K562 (cell line): ENCODE results near the gene TRIP6. TPM values are rescaled to one million over a fixed set of nuclear protein-coding genes. Genes with fewer than 3 reads are reported as not detected.

Experiments
- BHLHE40 ChIP-seq: IDR thresholded peaks from 2 replicates; pipeline ENCODE4 v1.6.1; 2011; ENCODE audit warnings: low read length, improper control_type of control experiment
- BRF2 ChIP-seq: IDR thresholded peaks from 3 replicates; pipeline ENCODE4 v1.6.1; 2011; ENCODE audit warnings: borderline replicate concordance, mild to moderate bottlenecking; ENCODE audit not compliant: insufficient read length, insufficient read depth
- CREM ChIP-seq: IDR thresholded peaks from 2 replicates; pipeline ENCODE4 v1.6.1; 2014; ENCODE audit warnings: antibody characterized with exemption, low read depth
- CSDE1 ChIP-seq, 2 experiments: fragments of 450-650 bp; IDR thresholded peaks; 2 replicates each; pipeline ENCODE4 v1.6.1; 2016; ENCODE audit warnings: mild to moderate bottlenecking in 1 of 2
- E2F6 ChIP-seq, 2 experiments: IDR thresholded peaks; 2 replicates each; pipeline ENCODE4 v1.6.1; 2011; ENCODE audit warnings: borderline replicate concordance in 1 of 2, control low read depth in 1 of 2, low read depth in 1 of 2, low read length in 1 of 2, mild to moderate bottlenecking in 1 of 2, mixed read lengths in 1 of 2, moderate library complexity in 1 of 2; ENCODE audit not compliant: insufficient read depth in 1 of 2, insufficient read length in 1 of 2, poor library complexity in 1 of 2, severe bottlenecking in 1 of 2; ENCODE audit errors: extremely low read depth in 1 of 2
- EGR1 ChIP-seq: fragments of 450-650 bp; conservative IDR thresholded peaks from 2 replicates; pipeline ENCODE4 v1.6.1; 2017; ENCODE audit warnings: mild to moderate bottlenecking
- GATAD2B ChIP-seq: fragments of 450-650 bp; IDR thresholded peaks from 2 replicates; pipeline ENCODE4 v1.6.1; 2017; ENCODE audit warnings: mild to moderate bottlenecking, borderline replicate concordance
- HBP1 ChIP-seq: fragments of 450-650 bp; formaldehyde crosslinking; IDR thresholded peaks from 2 replicates; pipeline ENCODE4 v1.4.0; 2022; ENCODE audit warnings: missing genetic modification characterization
- KLF10 ChIP-seq: fragments of 250-450 bp; sonication (Bioruptor Pico); IDR thresholded peaks from 2 replicates; pipeline ENCODE4 v1.6.1; 2021; ENCODE audit warnings: matching md5 sums
- KLF6 ChIP-seq: fragments of 250-450 bp; sonication (Bioruptor Pico); IDR thresholded peaks from 2 replicates; pipeline ENCODE4 v1.4.0; 2020; ENCODE audit warnings: mild to moderate bottlenecking, moderate library complexity, borderline replicate concordance
- NCOR1 ChIP-seq: fragments of 450-650 bp; IDR thresholded peaks from 2 replicates; pipeline ENCODE4 v1.6.1; 2016; ENCODE audit warnings: mild to moderate bottlenecking, moderate library complexity
- NKRF ChIP-seq: fragments of 450-650 bp; IDR thresholded peaks from 2 replicates; pipeline ENCODE4 v1.6.1; 2016; ENCODE audit warnings: borderline replicate concordance
- SMARCB1 ChIP-seq: IDR thresholded peaks from 2 replicates; pipeline ENCODE4 v1.6.1; 2011; ENCODE audit warnings: improper control_type of control experiment, low read depth; ENCODE audit not compliant: insufficient read length
- TEAD2 ChIP-seq: fragments of 450-650 bp; IDR thresholded peaks from 2 replicates; pipeline ENCODE4 v1.6.1; 2016; ENCODE audit warnings: missing genetic modification characterization, control low read depth, missing compliant biosample characterization
- TEAD4 ChIP-seq, 2 experiments: sonication (generic) in 1 of 2; formaldehyde crosslinking in 1 of 2; IDR thresholded peaks; 2 replicates each; pipeline versions ENCODE4 v1.6.1 to v1.8.0; 2012 to 2022; ENCODE audit warnings: borderline replicate concordance in 1 of 2, inconsistent platforms in 1 of 2, low read length in 1 of 2, mild to moderate bottlenecking in 1 of 2, missing genetic modification reagents in 1 of 2
- THAP12 ChIP-seq: fragments of 250-450 bp; sonication (Bioruptor Pico); IDR thresholded peaks from 2 replicates; pipeline ENCODE4 v1.9.0; 2021; ENCODE audit warnings: mild to moderate bottlenecking, inconsistent platforms
- ZBTB1 ChIP-seq: sonication (generic); formaldehyde crosslinking; IDR thresholded peaks from 2 replicates; pipeline ENCODE4 v1.8.1; 2023; ENCODE audit warnings: missing genetic modification reagents, low read depth, mild to moderate bottlenecking, borderline replicate concordance
- ZFPM2 ChIP-seq: fragments of 250-450 bp; sonication (Bioruptor Pico); IDR thresholded peaks from 2 replicates; pipeline ENCODE4 v1.5.1; 2022; ENCODE audit warnings: mild to moderate bottlenecking
- polyA plus RNA-seq, 8 experiments: library from polyadenylated mRNA; depleted of rRNA in 4 of 8; stranded (reverse) in 5 of 8; unstranded in 3 of 8; fragments of >200 nt; fragmentation: Nextera tagmentation in 2 of 8; fragmentation: Illumina TruSeq in 1 of 8; extraction: Ambion mirVana in 2 of 8; extraction: Trizol in 1 of 8; gene quantifications; 2 replicates each; pipeline versions ENCODE4 v1.2.1 to v1.2.3, GENCODE V29; 2011 to 2014; ENCODE audit warnings: inconsistent platforms in 1 of 8, missing spikeins in 1 of 8
- total RNA-seq, 7 experiments: library from RNA; depleted of rRNA in 6 of 7; stranded (reverse); fragments of >200 nt in 6 of 7; fragmentation: Illumina TruSeq in 2 of 7; extraction: Trizol in 2 of 7; gene quantifications; 2 replicates each; pipeline versions ENCODE4 v1.2.1 to v1.2.3, GENCODE V29; 2011 to 2021; ENCODE audit warnings: low replicate concordance in 1 of 7

Gene TRIP6
- total and polyA plus RNA-seq, 9 of the 15 experiments (the other 6 are each of a cell fraction or from before 2014, with no cell fraction given), result 5.9 to 141 (median 54.0) TPM

GRCh38 chr7:100867040-100867775 lies at the start of gene TRIP6 (continued):
- TF ChIP-seq HBP1 (CRISPR knock-in tag), result no peak
- no peak for TF ChIP-seq SMARCB1
- TF ChIP-seq KLF10 (CRISPR knock-in tag), result no peak
- peak; percentile 38; the same call in 1 of the 2 replicates for TF ChIP-seq GATAD2B
- TF ChIP-seq NCOR1, result 0 out of 2 replicates have a peak, but pooled peaks have one; percentile 17
- TF ChIP-seq NKRF, result peak; percentile 88; the same call in 1 of the 2 replicates
- 0 out of 2 replicates have a peak, but pooled peaks have one; percentile 36 for TF ChIP-seq THAP12 (CRISPR knock-in tag)
- peak; percentile 85 for TF ChIP-seq ZBTB1 (CRISPR knock-in tag)
- TF ChIP-seq BRF2, result no peak
- peak; percentile 88; the same call in 1 of the 2 replicates for TF ChIP-seq BHLHE40
- TF ChIP-seq CREM, result peak; percentile 97
- TF ChIP-seq KLF6 (CRISPR knock-in tag), result peak; percentile 28; the same call in 1 of the 2 replicates
- 0 out of 4 replicates have a peak, but pooled peaks of 1 of the 2 experiments have one; percentile 20 for TF ChIP-seq CSDE1 (IDR thresholded peaks at IDR 0.05)
- TF ChIP-seq ZFPM2 (CRISPR knock-in tag), result 0 out of 2 replicates have a peak, but pooled peaks have one; percentile 67
- TF ChIP-seq TEAD2 (tag), result peak; percentile 99
- TF ChIP-seq TEAD4 (IDR thresholded peaks at IDR 0.05; ENCODE audit: low read length), result peak; percentile 97
- TF ChIP-seq TEAD4 (CRISPR knock-in tag; IDR thresholded peaks at IDR 0.05; ENCODE audit: borderline replicate concordance), result peak; percentile 98
- peak; percentile 92 to 96 for TF ChIP-seq E2F6 (IDR thresholded peaks at IDR 0.05; ENCODE audit: borderline replicate concordance in 1 of 2, extremely low read depth in 1 of 2, insufficient read depth in 1 of 2, insufficient read length in 1 of 2, low read depth in 1 of 2, low read length in 1 of 2, poor library complexity in 1 of 2, severe bottlenecking in 1 of 2)
- peak; percentile 83 for TF ChIP-seq EGR1
